Thymus (tissue), 11 donors: ENCODE results near the gene DGAT2. TPM values are rescaled to one million over a fixed set of nuclear protein-coding genes. Genes with fewer than 3 reads are reported as not detected.
A peak's percentile ranks its signal among the peaks of the same experiment; 100 is the strongest.

Experiments
- DNase-seq, 9 donors: peaks; one replicate each; pipeline ENCODE4 v3.0.0-alpha.2; 2013; ENCODE audit warnings: low spot score in 9 of 9, low read depth in 6 of 9, missing footprints in 1 of 9
- H3K27ac ChIP-seq, 2 donors: one replicate each; pipeline ENCODE4 v1.5.1; 2013; ENCODE audit warnings: control low read depth in 1 of 2, low read depth in 1 of 2, low read length in 1 of 2, mild to moderate bottlenecking in 1 of 2, moderate library complexity in 1 of 2
- H3K27me3 ChIP-seq, 2 donors: one replicate each; pipeline ENCODE4 v1.5.1; 2013; ENCODE audit warnings: low read length in 1 of 2; ENCODE audit not compliant: control insufficient read depth in 2 of 2, insufficient read depth in 1 of 2
- H3K36me3 ChIP-seq, 2 donors: one replicate each; pipeline ENCODE4 v1.5.1; 2013; ENCODE audit warnings: low read length in 1 of 2, mild to moderate bottlenecking in 1 of 2, moderate library complexity in 1 of 2; ENCODE audit not compliant: control insufficient read depth in 2 of 2, insufficient read depth in 2 of 2
- H3K4me1 ChIP-seq, 2 donors: one replicate each; pipeline ENCODE4 v1.5.1; 2013; ENCODE audit warnings: low read length in 2 of 2; ENCODE audit not compliant: control insufficient read depth in 2 of 2, insufficient read depth in 2 of 2
- H3K4me3 ChIP-seq, 2 donors: one replicate each; pipeline ENCODE4 v1.5.1; 2013; ENCODE audit warnings: low read length in 2 of 2, control low read depth in 1 of 2, mild to moderate bottlenecking in 1 of 2
- H3K9me3 ChIP-seq, 2 donors: one replicate each; pipeline ENCODE4 v1.5.1; 2013; ENCODE audit warnings: low read length in 1 of 2, mild to moderate bottlenecking in 1 of 2; ENCODE audit not compliant: control insufficient read depth in 2 of 2, insufficient read depth in 1 of 2
- WGBS: extraction: QIAGEN DNeasy Blood & Tissue Kit; methylation state at CpG from one replicate; pipeline ENCODE4 v1.1.7; 2013; 5-methylcytosine and 5-hydroxymethylcytosine counted together
- polyA plus RNA-seq: library from polyadenylated mRNA; stranded (reverse); fragments of 200-250 nt; gene quantifications from one replicate; pipeline ENCODE4 v1.2.3, GENCODE V29; 2013
- total RNA-seq: library from RNA; stranded (reverse); fragments of 120-200 nt; gene quantifications from one replicate; pipeline ENCODE4 v1.2.4, GENCODE V29; 2013
- donor health status: healthy.

The DGAT2 gene
- total and polyA plus RNA-seq, 2 donors = 5.3 to 8.5 TPM

DNA sequence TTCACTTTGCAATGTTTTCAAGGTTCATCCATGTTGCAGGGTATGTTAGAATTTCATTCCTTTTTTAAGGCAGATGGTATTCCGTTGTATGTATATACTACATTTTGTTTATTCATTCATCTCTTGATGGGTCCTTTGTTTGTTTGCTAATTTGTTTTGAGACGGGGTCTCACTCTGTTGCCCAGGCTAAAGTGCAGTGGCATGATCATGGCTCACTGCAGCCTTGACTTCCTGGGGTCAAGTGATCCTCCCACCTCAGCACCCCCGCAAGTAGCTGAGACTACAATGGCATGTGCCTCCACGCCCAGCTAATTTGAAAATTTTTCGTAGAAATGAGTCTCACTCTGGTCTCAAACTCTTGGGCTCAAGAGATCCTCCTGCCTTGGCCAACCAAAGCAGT is 52.6 kb downstream of the DGAT2 start:
- no peaks in the 10 kb centered on the region for H3K27me3 ChIP-seq
- H3K4me1 ChIP-seq = peaks cover 10% of the 10 kb centered on the region in 2 donors
- H3K9me3 ChIP-seq = no peaks in the 10 kb centered on the region
- over 99% methylated on average over 5 of the region's 5 CpGs for WGBS
- no peak overlapping the region for H3K4me3 ChIP-seq
- no peak overlapping the region for H3K27ac ChIP-seq
- DNase-seq = no peak
- no peaks in the 10 kb centered on the region for H3K36me3 ChIP-seq

DNA sequence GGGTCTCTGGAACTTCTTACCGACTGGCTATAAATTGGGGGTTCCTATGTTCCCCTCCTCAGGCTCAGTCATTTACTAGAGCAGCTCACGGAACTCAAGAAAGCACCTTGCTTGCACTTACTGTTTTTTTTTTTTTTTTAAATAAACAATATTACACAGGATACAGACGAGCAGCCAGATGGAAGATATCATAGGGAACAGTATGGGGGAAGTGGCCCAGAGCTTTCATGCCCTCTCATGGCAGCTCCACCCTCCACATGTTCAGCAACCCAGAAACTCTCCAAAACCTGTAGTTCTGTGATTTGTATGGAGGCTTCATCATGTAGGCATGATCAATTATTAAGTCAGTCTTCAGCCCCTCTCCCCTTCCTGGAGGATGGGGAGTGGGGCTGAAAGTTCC is 54.0 kb downstream of the DGAT2 start:
- no peak for DNase-seq
- Histone ChIP-seq H3K27ac (no peak overlapping the region), H3K27me3 (no peaks in the 10 kb centered on the region), H3K4me1 (no peaks in the 10 kb centered on the region), H3K4me3 (no peak overlapping the region), H3K36me3 (no peaks in the 10 kb centered on the region), H3K9me3 (no peaks in the 10 kb centered on the region)
- 92% methylated on average over 3 of the region's 3 CpGs for whole genome bisulfite sequencing

DNA sequence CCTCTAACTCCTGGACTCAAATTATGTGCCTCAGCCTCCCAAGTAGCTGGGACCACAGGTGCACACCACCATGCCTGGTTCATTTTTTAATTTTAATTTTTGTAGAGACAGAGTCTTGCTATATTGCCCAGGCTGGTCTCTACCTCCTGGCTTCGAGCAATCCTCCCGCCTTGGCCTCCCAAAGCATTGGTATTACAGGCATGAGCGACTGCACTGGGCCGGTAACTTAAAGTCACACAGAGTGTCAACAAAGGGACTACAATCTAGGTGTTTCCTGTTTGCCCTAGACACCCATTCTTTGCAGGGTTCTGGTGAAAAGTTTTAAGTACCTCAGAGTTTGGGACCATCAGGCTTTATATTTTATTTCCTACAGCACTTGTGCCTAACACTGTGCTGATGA is 54.8 kb downstream of the DGAT2 start:
- 94% methylated on average over 4 of the region's 4 CpGs for WGBS
- Histone ChIP-seq H3K27ac (peak overlapping the region in 1 of 2 donors; percentile 3), H3K27me3 (no peaks in the 10 kb centered on the region), H3K9me3 (no peaks in the 10 kb centered on the region), H3K4me3 (no peak overlapping the region), H3K4me1 (no peaks in the 10 kb centered on the region), H3K36me3 (no peaks in the 10 kb centered on the region)
- DNase-seq = no peak

DNA sequence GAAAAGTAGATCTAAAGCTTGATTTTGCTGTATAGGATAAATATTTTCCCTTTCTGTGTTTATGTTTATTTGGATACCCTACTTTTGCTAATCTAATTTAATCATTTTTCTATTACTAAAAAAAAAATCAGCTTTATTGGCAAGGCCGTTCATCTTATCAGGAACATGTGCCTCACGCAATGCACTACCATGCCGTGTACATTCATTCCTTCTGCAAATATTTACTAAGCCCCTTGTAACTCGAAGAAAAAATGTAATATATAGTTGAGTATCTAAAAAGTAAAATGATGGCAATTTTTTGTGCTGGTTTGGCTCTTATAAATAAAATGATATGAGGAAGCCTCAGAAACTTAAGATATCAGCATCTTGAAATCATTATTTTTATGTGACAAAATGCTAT is 55.4 kb downstream of the DGAT2 start:
- Histone ChIP-seq H3K27ac (no peak overlapping the region), H3K4me1 (no peaks in the 10 kb centered on the region), H3K27me3 (no peaks in the 10 kb centered on the region)

DNA sequence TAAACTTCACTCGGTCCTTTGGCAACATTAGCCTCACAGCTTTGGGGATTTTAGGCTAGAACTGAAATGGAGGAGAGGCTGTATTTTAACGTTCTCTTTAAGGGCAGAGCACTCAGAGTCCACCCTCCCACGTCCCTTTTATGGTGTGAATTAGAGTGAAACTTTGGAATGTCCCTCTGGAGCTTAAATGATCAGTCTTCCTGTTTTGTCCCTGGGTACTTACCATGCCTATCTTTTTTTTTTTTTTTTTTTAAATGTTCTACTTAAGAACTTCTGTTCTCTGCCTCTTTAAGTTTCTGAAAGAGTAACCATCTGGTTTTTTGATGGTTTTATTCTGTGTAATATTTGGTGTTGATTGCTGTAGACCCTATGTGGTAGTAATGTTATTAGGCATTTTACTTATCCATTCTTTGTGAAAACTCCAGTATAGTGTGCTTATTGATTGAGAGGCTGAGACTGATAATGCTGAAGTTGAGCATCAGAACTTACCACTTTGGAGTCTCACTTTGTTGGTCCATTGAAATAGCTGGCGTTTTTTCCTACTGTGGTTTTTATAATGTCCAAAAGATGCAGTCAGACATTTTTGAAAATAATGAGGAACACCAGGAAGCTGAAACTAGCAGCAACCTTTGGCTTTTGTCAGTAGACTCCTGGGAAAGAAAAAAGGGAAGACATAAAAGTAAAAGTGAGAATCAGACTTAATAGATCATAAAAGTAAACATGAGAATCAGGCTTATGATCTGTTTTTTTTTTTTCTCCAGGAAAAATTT is 58.1 kb downstream of the DGAT2 start:
- H3K4me1 ChIP-seq = no peaks in the 10 kb centered on the region
- DNase-seq = peak in 1 of 9 donors; percentile 20

More for the DNA sequence above, 55.4 kb downstream of the DGAT2 start:
- no peak for DNase-seq
- WGBS = 92% methylated on average over 4 of the region's 4 CpGs
- no peaks in the 10 kb centered on the region for H3K36me3 ChIP-seq
- no peaks in the 10 kb centered on the region for H3K9me3 ChIP-seq
- H3K4me3 ChIP-seq = no peak overlapping the region

DNA sequence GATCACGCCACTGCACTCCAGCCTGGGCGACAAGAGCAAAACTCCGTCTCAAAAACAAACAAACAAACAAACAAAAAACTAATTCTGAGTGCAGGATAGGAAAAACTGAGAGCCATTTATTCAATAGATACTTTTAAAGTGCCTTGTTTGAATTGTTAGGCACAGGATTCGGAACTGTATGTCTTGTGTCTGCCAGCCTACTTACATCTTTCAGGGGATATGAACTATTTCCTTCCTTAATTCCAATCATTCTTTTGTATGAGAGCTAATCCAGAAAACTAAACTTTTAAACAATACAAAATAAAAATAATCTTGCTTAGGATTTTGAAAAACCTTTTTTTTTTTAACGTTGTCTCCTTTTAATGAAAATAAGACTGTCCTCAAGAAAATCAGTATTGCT is 59.0 kb downstream of the DGAT2 start:
- 96% methylated on average over 5 of the region's 5 CpGs for whole genome bisulfite sequencing
- H3K4me1 ChIP-seq = no peaks in the 10 kb centered on the region
- H3K27ac ChIP-seq = no peak overlapping the region

More for the DNA sequence above, 58.1 kb downstream of the DGAT2 start:
- Histone ChIP-seq H3K27me3 (no peaks in the 10 kb centered on the region), H3K4me3 (no peak overlapping the region), H3K36me3 (peaks cover 0 to 6% of the 10 kb centered on the region in 2 donors), H3K27ac (peak overlapping the region; percentile 18 to 53), H3K9me3 (no peaks in the 10 kb centered on the region)
- 86% methylated on average over 4 of the region's 4 CpGs for WGBS

DNA sequence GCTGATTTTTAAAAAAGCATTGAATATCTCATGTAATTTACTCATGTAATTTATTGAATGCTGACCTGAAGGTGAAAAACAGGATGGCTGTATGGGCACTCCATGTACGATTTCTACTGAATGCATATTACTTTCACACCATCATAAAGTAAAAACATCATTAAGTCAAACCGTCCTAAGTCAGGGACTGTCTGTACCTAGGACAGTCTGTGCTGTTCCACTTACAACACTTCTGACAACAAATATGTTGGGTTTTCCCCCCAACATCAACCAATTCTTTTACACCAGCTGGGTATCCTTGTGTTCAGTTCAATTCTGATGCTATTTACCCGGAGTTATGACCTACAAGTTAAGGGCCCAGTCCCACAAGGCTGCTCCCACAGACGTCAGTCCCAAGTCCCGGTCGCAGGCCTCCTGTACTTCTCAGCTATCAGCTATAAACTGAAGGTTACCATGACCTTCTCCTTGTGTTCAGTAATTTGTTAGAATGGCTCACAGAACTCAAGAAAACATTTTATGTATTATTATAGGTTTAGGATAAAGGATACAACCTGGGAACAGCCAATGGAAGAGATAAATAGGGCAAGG is 63.4 kb downstream of the DGAT2 start:
- H3K4me1 ChIP-seq = no peaks in the 10 kb centered on the region

More for the DNA sequence above, 59.0 kb downstream of the DGAT2 start:
- no peak for DNase-seq
- Histone ChIP-seq H3K4me3 (no peak overlapping the region), H3K36me3 (peaks cover 4 to 11% of the 10 kb centered on the region in 2 donors), H3K9me3 (no peaks in the 10 kb centered on the region), H3K27me3 (no peaks in the 10 kb centered on the region)

DNA sequence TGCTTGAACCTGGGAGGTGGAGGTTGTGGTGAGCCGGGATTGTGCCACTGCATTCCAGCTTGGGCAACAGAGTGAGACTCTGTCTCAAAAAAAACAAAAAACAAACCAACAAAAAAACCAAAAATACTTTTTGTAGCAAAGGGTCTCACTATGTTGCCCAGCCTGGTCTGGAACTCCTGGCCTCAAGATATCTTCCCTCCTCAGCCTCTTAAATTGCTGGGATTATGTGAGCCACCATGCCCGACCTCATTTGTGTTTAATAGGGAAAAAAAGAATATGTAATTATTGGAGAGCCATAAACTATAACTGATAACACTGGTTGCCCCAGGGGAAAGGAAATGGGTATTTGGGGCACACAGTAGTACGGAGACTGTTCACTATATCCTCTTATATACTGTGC is 66.2 kb downstream of the DGAT2 start:
- no peak for DNase-seq
- no peak overlapping the region for H3K4me3 ChIP-seq
- H3K9me3 ChIP-seq = no peaks in the 10 kb centered on the region
- WGBS = 97% methylated on average over 3 of the region's 3 CpGs
- no peaks in the 10 kb centered on the region for H3K4me1 ChIP-seq
- H3K27me3 ChIP-seq = no peaks in the 10 kb centered on the region
- H3K27ac ChIP-seq = no peak overlapping the region
- peaks cover 4 to 11% of the 10 kb centered on the region in 2 donors for H3K36me3 ChIP-seq

More for the DNA sequence above, 63.4 kb downstream of the DGAT2 start:
- Histone ChIP-seq H3K4me3 (no peak overlapping the region), H3K36me3 (peaks cover 4 to 11% of the 10 kb centered on the region in 2 donors), H3K27me3 (no peaks in the 10 kb centered on the region), H3K9me3 (no peaks in the 10 kb centered on the region), H3K27ac (no peak overlapping the region)
- WGBS = 97% methylated on average over 6 of the region's 6 CpGs
- DNase-seq = no peak

DNA sequence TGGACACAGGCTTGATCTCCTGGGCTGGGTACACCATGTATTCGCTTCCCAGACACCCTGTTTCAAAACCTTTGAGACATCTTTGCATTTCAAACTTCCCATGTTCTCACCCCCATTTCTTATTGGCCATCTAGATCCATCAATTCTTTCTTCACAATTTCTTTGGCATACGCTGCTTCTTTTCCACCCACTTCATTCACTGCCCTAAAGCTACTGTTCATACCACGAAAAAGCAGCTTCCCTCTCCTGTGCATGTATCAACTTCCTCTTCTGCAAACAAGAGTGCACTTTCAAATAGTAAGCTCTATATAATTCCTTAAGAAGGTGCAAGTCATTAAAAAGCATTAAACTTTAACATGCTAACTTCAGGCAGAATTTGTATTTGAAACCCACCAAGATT is 67.8 kb downstream of the DGAT2 start:
- no peak for DNase-seq
- peaks cover 4 to 7% of the 10 kb centered on the region in 2 donors for H3K36me3 ChIP-seq
- H3K27me3 ChIP-seq = no peaks in the 10 kb centered on the region
- no peak overlapping the region for H3K4me3 ChIP-seq
- 74% methylated on average over 3 of the region's 3 CpGs for WGBS
- H3K9me3 ChIP-seq = no peaks in the 10 kb centered on the region
- H3K27ac ChIP-seq = no peak overlapping the region
- H3K4me1 ChIP-seq = no peaks in the 10 kb centered on the region
